RKO (cell line): Measurements from ENCODE around the gene PRG3.
"Not testable (repeated sequence)": the region's sequence is repeated elsewhere in the genome, so short reads cannot be mapped to it uniquely, and the experiment has no call there.

Source experiments
- DNase-seq: peaks from one replicate; pipeline ENCODE4 v3.0.0-alpha.2; 2016; ENCODE audit warnings: low spot score

Gene PRG3

DNA sequence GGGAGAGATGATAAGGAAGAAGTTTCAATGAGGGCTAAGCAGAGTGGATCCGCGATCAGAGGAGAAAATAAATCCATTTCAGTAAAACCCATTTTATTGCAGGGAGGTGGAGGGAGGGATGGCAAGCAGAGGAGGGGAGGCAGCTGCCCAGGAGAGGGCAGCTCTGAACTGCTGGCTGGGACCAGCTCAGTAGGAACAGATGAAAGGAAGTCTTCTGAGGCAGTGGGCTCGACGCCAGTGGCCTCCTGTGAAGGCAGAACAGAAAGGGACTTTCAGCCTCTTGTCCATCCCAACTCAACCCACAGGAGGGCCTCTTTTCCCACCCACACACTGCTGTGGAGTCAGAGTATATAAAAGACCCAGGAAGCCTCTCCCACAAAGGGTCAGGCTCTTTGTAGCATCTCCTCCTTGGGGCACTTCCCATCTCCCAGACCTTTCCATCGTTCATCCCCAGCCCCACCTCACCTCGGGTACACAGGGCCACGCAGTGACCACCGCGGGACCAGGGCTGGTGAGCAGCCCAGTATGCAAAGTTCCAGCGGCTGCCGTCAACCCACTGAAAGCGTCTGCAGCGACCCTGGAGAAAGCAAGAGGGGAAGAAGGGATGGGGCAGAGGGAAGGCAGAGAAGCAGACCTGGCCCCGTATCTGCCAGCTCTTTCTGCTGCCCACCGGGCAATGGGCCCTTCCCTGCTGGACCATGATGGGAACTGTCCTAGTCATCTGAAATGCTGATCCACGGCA is 6.5 kb upstream of the PRG3 start:
- DNase-seq = no peak

DNA sequence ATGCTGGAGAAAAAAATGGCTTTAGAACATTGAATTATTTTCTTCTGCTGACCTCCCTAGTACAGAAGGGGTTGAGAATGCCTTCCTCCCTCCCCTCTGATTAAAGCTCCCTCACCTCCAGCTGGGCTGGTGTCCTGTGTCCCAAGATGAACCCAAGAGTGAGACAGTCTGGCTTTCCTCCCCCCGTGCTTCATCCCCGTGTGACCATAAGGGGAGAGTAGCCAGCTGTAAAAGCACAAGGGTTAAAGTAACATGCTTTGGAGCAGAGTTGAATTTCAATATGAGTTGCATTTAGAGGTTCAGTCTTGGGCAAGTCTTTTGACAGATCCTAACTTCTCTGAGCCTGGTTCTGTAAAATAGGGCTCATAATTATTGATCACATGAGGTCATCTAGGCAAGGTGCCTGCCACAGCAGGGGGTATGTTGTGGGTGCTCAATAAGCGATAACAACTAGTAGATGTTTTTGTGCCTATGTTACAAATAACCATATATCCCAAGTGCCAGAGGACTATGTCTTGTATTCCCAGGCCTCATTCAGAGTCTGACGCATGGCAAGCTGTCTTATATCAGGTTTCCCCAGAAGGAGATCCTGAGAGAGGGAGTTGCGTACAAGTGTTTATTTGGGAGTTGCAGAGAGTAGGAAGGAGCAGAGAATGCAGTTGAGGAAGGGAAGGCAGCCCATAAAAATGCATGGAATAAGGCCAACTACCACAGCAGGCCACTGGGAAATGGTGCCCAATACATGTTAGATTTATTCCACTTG is 5.4 kb upstream of the PRG3 start:
- no peak for DNase-seq

DNA sequence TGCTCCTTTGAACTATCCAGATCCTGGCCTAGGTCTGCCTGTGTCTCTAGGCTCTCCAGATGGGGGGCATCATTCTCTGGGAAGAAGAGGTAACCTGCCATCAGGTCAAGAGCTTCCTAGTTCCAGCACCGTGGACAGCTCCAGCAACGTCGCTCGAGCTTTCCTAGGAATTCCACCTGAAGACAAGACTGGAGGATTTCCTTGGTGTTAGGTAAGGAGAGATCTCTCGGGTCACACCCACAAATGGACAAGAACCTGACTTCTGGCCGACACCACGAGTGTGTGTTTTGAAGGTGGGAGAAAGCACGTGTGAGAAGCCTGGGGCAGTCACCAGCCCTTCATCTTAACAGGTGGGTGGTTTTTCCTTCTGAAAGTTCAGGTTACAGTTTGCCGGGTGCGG is 1.2 kb downstream of the PRG3 start:
- DNase-seq = peak; percentile 9

DNA sequence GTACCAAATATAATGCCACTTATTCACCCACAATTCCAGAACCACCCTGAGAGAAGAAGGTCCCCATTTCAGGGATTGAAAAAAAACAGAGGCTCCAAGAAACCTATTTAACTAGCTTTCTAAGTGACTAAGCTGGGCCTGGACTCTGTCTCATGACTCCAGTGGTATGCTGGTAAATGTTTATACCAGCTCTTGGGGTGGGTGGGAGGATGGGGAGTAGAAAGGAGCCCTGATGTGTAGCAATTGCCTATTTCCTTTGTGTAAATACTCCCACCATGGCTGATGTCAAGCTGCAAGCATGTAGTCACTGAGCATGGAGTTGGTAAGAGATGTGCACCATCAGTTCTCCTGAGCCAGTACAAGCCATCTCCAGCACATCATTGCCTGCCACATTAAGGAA is 2.8 kb downstream of the PRG3 start:
- DNase-seq = no peak

- no peak for DNase-seq
These were observed 3.8 kb downstream of the PRG3 start for GRCh38 chr11:57377107-57377506.

DNA sequence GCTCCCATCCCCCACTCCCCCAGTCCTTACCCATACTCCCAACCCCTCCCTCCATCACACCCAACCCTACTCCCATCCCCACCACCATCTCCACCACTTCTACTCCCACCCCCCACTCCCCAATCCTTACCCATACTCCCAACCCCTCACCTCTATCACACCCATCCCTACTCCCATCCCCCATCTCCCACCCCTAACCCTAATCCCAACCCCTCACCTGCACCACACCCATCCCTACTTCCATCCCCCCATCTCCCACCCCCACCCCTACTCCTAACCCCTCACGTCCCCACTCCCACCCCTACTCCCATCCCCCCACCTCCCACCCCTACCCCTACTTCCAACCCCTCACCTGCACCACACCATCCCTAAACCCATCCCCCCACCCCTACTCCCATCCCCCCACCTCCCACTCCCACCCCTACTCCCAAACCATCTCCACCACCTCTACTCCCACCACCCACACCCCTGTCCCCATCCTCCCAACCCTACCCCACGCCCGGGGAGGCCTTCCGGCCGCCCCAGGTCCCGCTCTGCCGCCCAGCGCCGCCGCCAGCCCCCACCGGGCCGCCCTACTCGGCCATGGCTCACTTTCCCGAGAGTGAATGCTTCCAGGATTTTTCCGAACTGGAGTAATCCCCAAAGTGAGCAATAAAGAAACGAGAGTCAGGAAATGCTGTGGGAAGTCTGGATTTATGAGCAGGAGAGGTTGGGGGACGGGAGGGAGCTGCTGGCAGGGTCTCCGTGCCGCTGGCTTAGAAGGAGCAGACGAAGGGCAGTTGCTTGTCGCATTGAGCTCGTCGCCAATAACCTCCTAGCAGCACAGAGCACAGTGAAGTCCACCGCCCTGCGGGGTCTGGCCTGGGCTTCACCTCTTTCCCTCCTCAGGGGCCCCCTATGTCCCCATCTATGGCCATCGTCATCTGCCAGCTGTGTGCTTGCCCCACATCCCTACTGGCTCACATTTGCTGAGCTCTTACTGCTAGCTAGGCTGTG is 4.6 kb downstream of the PRG3 start:
- no peak for DNase-seq

DNA sequence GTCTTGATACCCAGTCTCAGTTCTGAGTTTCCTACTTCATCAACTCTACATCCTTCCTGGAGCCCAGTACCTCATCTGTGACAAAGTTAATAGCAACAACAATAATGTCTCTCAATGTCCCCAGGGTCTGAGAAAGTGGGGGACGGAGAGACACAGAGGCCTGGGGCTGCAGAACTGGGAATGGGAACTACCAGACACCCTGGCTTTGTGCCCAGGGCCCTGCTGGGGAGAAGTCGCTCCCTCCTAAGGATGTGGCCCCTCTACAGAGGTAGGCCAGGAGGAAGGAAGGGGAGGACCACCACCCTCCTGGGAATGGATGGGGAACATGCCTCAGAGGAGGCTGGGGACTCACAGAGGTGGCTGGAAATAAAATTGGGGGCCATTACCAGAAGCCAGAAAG is 5.5 kb downstream of the PRG3 start:
- DNase-seq = no peak

- no peak for DNase-seq
These were observed 6.0 kb downstream of the PRG3 start for GRCh38 chr11:57374966-57375365.

DNA sequence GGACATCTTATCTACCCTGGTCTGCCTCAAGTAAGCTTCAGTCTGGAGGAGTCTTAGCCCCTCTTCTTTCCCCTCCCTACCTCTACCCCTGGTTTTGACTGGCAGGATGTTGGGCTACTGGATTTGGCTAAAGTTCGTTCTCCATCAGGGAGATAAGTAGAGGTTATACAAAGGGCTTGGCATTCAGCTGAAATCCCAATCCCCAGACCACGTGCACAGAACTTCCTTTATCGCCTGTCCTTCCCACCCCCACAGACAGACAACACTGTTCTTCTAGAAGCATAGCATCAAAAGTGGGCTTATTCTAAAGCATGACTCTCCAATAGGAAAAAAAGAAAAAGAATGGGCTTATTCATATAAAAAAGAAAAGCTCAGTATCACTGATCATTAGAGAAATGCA is 7.8 kb downstream of the PRG3 start:
- DNase-seq = no peak

DNA sequence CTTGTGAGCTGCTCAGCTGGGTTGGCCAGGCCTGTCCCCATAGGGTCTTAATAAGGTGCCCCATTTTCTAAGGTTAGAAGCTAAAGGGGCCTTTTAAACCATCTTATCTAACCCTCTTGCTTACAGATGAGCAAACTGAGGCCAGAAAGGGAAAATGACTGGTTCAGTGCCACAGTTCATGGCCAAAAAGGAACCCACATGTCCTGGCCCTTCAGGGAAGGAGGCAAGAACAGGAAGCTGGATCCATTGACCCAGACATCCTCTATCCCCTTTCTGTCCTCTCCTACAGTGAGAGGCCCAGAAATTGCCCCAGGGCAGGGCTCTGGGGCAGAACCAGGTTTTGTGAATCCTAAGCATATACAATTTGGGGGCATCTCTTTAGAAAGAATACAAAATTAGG is 10.0 kb downstream of the PRG3 start:
- DNase-seq = no peak

GRCh38 chr11:57370251-57370650 is 10.7 kb downstream of the PRG3 start:
- DNase-seq = no peak

DNA sequence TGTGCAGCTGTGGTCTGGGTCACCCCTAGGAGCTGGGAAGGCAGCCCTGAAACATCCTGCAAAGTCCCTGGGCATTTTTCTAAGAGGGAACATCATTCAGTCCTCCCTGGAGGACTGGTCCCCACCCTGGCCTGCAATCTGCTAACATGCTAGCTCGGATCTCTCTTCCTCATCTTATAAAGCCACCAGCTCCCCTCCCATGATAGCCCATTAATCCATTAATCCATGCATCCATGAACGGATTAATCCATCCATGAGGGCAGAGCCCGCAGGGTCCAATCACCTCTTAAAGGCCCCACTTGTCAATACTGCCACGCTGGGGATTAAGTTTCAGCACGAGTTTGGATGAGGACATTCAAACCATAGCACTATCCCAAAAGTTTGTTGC is 12.1 kb downstream of the PRG3 start:
- no peak for DNase-seq

DNA sequence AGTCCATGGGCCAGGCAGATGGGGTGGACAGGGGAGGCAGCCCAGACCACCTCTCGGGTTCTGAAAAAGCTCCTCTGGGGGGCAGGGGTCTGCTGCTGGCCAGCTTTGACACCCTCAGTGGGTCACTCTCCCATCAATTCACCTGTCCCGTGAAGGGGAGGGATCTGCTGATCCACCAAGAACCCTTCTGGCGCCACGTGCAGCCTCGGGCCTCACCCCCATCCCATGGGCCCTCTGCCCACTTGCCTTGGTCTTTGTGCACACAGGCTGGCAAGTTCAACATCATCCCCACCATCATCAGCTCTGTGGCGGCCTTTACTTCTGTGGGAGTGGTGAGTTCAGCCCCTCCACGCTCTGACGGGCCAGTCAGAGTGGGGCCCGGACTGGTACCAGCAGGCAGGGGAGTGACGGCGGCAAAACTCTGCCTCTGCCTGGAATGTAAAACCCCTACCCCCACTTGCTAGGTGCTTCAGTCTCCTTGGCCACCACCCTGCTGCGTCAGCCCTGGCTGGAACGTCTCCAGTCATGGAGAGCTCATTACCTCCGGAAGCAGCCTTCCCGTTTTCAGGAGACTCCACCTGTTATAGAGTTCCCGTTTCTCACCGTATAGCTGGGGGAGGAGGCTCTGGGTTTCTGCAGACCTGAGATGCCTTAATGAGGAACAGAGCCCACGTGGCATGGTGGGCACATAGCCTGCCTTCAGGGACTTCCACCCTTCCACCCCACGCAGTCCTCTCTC is 12.7 kb downstream of the PRG3 start:
- DNase-seq = no peak

- DNase-seq = no peak
These were observed 15.9 kb downstream of the PRG3 start for GRCh38 chr11:57364851-57365660.

- no peak for DNase-seq
These were observed 17.5 kb downstream of the PRG3 start for GRCh38 chr11:57363131-57364080.

DNA sequence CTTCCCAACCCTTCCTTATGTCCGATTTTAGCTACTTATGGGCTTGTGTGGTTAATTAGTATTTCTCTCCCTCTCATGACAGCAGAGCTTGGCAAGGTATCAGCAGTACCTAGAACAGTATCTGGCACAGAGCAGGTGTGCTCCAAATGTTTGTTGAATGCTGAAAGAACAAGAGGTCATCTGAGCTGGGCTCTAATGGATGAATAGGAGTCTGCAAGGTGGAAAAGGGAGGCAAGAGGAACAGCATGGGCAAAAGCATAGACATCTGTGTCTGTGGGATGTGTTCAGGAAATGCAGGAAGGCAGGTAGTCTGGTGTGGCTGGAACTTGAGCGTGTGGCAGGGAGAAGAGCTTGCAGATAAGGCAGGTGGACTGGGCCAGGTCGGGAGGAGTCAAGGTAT is 19.0 kb downstream of the PRG3 start:
- DNase-seq = no peak

DNA sequence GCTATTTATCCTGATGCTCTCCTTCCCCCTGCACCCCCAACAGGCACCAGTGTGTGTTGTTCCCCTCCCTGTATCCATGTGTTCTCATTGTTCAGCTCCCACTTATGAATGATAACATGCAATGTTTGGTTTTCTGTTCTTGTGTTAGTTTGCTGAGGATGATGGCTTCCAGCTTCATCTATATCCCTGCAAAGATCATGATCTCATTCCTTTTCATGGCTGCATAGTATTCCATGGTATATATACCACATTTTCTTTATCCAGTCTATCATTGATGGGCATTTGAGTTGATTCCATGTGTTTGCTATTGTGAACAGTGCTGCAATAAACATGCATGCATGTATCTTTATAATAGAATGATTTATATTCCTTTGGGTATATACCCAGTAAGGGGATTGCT is 19.5 kb downstream of the PRG3 start:
- not testable (repeated sequence) for DNase-seq

- no peak for DNase-seq
These were observed 20.0 kb downstream of the PRG3 start for GRCh38 chr11:57360991-57361390.

DNA sequence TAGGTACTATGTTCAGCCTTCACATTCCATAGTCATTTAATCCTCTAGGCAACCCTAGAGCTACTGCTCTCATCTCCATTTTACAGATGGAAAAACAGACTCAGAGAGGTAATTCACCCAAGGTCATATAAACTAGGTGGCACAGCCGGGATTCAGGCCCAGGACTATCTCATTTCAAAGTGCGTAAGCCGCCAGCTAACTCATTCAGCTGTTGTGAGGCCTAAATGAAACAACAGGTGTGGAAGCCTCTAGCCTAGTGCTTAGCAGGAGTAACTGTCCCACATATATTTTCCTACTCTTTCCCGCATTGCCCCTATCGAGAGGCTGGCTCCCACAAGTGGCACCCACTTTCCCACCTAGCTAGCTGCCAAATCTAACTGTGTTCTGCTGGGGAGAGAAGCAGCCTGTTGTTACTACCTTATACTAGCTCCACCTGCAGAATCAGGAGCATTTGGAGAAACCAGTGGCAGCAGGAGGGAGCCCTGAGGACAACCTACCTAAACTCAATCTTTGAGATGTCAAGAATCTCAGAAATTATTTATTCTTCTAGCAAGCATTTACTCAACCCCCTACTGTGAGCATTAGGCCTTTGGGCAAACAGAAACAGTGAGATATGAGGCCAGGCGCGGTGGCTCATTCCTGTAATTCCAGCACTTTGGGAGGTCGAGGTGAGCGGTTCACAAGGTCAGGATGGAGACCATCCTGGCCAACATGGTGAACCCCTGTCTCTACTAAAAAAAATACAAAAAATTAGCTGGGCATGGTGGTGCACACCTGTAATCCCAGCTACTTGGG is 20.9 kb downstream of the PRG3 start:
- no peak for DNase-seq
